Measurements from ENCODE around the gene TLR8. TPM values are rescaled to one million over a fixed set of nuclear protein-coding genes. Genes with fewer than 3 reads are reported as not detected.

TLR8 gene
- total and polyA plus RNA-seq, 10 of the 15 experiments (the other 5 are each of a cell fraction or from before 2014, with no cell fraction given), result 0.04 TPM; not detected in 9

GRCh38 chrX:12955882-12956703, 49.7 kb downstream of the TLR8 start (continued):
- TF ChIP-seq RB1 (IDR thresholded peaks at IDR 0.05; ENCODE audit: borderline replicate concordance) (0 out of 2 replicates have a peak, but pooled peaks have one; percentile 14), EZH2 (IDR thresholded peaks at IDR 0.05; ENCODE audit: borderline replicate concordance, control insufficient read depth, low read depth, low read length) (no peak), ZNF622 (IDR thresholded peaks at IDR 0.05) (no peak), BRCA1 (IDR thresholded peaks at IDR 0.05; ENCODE audit: low read depth, low read length) (no peak), RCOR1 (conservative IDR thresholded peaks at IDR 0.05; ENCODE audit: low read depth, low read length) (no peak), MAX (IDR thresholded peaks at IDR 0.05; ENCODE audit: low read depth, low read length) (0 out of 2 replicates have a peak, but pooled peaks have one; percentile 69), BCL3 (IDR thresholded peaks at IDR 0.05; ENCODE audit: borderline replicate concordance, insufficient read depth, low read depth, low read length, poor library complexity, severe bottlenecking) (no peak), E2F8 (IDR thresholded peaks at IDR 0.05; ENCODE audit: low read depth, partially characterized antibody) (no peak), CUX1 (IDR thresholded peaks at IDR 0.05; ENCODE audit: insufficient replicate concordance, low read depth, low read length) (peak; percentile 13), TBL1XR1 (IDR thresholded peaks at IDR 0.05; ENCODE audit: low read depth, low read length) (0 out of 2 replicates have a peak, but pooled peaks have one; percentile 63)
- TF ChIP-seq, protein P1, sequence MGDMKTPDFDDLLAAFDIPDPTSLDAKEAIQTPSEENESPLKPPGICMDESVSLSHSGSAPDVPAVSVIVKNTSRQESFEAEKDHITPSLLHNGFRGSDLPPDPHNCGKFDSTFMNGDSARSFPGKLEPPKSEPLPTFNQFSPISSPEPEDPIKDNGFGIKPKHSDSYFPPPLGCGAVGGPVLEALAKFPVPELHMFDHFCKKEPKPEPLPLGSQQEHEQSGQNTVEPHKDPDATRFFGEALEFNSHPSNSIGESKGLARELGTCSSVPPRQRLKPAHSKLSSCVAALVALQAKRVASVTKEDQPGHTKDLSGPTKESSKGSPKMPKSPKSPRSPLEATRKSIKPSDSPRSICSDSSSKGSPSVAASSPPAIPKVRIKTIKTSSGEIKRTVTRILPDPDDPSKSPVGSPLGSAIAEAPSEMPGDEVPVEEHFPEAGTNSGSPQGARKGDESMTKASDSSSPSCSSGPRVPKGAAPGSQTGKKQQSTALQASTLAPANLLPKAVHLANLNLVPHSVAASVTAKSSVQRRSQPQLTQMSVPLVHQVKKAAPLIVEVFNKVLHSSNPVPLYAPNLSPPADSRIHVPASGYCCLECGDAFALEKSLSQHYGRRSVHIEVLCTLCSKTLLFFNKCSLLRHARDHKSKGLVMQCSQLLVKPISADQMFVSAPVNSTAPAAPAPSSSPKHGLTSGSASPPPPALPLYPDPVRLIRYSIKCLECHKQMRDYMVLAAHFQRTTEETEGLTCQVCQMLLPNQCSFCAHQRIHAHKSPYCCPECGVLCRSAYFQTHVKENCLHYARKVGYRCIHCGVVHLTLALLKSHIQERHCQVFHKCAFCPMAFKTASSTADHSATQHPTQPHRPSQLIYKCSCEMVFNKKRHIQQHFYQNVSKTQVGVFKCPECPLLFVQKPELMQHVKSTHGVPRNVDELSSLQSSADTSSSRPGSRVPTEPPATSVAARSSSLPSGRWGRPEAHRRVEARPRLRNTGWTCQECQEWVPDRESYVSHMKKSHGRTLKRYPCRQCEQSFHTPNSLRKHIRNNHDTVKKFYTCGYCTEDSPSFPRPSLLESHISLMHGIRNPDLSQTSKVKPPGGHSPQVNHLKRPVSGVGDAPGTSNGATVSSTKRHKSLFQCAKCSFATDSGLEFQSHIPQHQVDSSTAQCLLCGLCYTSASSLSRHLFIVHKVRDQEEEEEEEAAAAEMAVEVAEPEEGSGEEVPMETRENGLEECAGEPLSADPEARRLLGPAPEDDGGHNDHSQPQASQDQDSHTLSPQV (IDR thresholded peaks at IDR 0.05), result peak; percentile 12; the same call in 1 of the 2 replicates
